Measurements from ENCODE around the gene ADGRG6.

- TF ChIP-seq CTCF (IDR thresholded peaks at IDR 0.05): no peak
- no peak for TF ChIP-seq POLR2AphosphoS5 (IDR thresholded peaks at IDR 0.05)
Measured at GRCh38 chr6:142286088-142286409, 15.8 kb upstream of the ADGRG6 start.
